ENCODE measurements around the gene PEAK1.

The PEAK1 gene

GRCh38 chr15:77358545-77359240 lies 61.2 kb downstream of the PEAK1 start:
- no peak for DNase-seq (ENCODE audit: low read depth)

- no peak for DNase-seq (ENCODE audit: low read depth)
These were observed 63.6 kb downstream of the PEAK1 start for GRCh38 chr15:77356305-77356704.

- DNase-seq (ENCODE audit: low read depth): no peak
These were observed 64.6 kb downstream of the PEAK1 start for GRCh38 chr15:77355321-77355720.

GRCh38 chr15:77354063-77354462 lies 65.8 kb downstream of the PEAK1 start:
- DNase-seq (ENCODE audit: low read depth): no peak

GRCh38 chr15:77352887-77353286 lies 67.0 kb downstream of the PEAK1 start:
- no peak for DNase-seq (ENCODE audit: low read depth)

GRCh38 chr15:77350792-77351191 lies 69.1 kb downstream of the PEAK1 start:
- DNase-seq (ENCODE audit: low read depth): no peak

- DNase-seq (ENCODE audit: low read depth): no peak
These were observed 70.2 kb downstream of the PEAK1 start for GRCh38 chr15:77349666-77350065.

- DNase-seq (ENCODE audit: low read depth): no peak
These were observed 71.4 kb downstream of the PEAK1 start for GRCh38 chr15:77348511-77348910.

GRCh38 chr15:77347197-77347596 lies 72.7 kb downstream of the PEAK1 start:
- no peak for DNase-seq (ENCODE audit: low read depth)

GRCh38 chr15:77346245-77347036 lies 73.5 kb downstream of the PEAK1 start:
- DNase-seq (ENCODE audit: low read depth): no peak

GRCh38 chr15:77342807-77343206 lies 77.1 kb downstream of the PEAK1 start:
- DNase-seq (ENCODE audit: low read depth): no peak

GRCh38 chr15:77340245-77340644 lies 79.7 kb downstream of the PEAK1 start:
- no peak for DNase-seq (ENCODE audit: low read depth)

GRCh38 chr15:77336006-77336405 lies 83.9 kb downstream of the PEAK1 start:
- no peak for DNase-seq (ENCODE audit: low read depth)

GRCh38 chr15:77335298-77335697 lies 84.6 kb downstream of the PEAK1 start:
- DNase-seq (ENCODE audit: low read depth): no peak

GRCh38 chr15:77333166-77333565 lies 86.7 kb downstream of the PEAK1 start:
- DNase-seq (ENCODE audit: low read depth): no peak

GRCh38 chr15:77329202-77329601 lies 90.7 kb downstream of the PEAK1 start:
- no peak for DNase-seq (ENCODE audit: low read depth)

- DNase-seq (ENCODE audit: low read depth): no peak
These were observed 91.9 kb downstream of the PEAK1 start for GRCh38 chr15:77327844-77328529.

- DNase-seq (ENCODE audit: low read depth): no peak
These were observed 92.7 kb downstream of the PEAK1 start for GRCh38 chr15:77327168-77327567.

GRCh38 chr15:77326366-77326765 lies 93.5 kb downstream of the PEAK1 start:
- no peak for DNase-seq (ENCODE audit: low read depth)

GRCh38 chr15:77312523-77312922 lies 107.4 kb downstream of the PEAK1 start:
- peak; percentile 29 for DNase-seq (ENCODE audit: low read depth)

- no peak for DNase-seq (ENCODE audit: low read depth)
These were observed 108.1 kb downstream of the PEAK1 start for GRCh38 chr15:77311618-77312398.

- no peak for DNase-seq (ENCODE audit: low read depth)
These were observed 108.9 kb downstream of the PEAK1 start for GRCh38 chr15:77311020-77311419.
